GM12873 (cell line): Measurements from ENCODE around the gene ZMIZ1.

ENCODE experiments used
- TF ChIP-seq, protein P1 (sequence below): IDR thresholded peaks from 2 replicates; pipeline ENCODE4 v1.5.1; 2012; ENCODE audit warnings: low read depth, mild to moderate bottlenecking, moderate library complexity, low read length, control low read depth; ENCODE audit not compliant: insufficient read depth; ENCODE audit errors: missing control alignments

Gene ZMIZ1

DNA sequence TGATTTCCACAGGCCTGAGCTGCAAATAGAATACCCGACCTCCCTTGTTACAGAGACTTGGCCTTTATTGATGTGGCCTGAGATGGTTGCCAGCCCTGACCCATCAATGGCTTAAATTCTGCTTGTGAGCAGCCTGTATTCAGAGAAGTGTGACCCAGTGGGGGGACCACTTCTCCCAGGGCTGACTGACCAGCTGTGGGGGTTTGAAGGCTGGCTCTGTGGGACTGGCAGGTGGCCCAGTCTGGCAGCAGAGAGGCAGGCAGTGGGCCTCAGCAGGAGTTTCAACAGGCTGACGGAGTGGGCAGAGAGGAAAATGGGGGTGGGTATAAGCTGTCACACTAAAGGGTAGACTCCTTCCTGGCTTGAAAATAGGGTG lies 266.3 kb downstream of the ZMIZ1 start:
- TF ChIP-seq, protein P1, sequence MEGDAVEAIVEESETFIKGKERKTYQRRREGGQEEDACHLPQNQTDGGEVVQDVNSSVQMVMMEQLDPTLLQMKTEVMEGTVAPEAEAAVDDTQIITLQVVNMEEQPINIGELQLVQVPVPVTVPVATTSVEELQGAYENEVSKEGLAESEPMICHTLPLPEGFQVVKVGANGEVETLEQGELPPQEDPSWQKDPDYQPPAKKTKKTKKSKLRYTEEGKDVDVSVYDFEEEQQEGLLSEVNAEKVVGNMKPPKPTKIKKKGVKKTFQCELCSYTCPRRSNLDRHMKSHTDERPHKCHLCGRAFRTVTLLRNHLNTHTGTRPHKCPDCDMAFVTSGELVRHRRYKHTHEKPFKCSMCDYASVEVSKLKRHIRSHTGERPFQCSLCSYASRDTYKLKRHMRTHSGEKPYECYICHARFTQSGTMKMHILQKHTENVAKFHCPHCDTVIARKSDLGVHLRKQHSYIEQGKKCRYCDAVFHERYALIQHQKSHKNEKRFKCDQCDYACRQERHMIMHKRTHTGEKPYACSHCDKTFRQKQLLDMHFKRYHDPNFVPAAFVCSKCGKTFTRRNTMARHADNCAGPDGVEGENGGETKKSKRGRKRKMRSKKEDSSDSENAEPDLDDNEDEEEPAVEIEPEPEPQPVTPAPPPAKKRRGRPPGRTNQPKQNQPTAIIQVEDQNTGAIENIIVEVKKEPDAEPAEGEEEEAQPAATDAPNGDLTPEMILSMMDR: no peak

DNA sequence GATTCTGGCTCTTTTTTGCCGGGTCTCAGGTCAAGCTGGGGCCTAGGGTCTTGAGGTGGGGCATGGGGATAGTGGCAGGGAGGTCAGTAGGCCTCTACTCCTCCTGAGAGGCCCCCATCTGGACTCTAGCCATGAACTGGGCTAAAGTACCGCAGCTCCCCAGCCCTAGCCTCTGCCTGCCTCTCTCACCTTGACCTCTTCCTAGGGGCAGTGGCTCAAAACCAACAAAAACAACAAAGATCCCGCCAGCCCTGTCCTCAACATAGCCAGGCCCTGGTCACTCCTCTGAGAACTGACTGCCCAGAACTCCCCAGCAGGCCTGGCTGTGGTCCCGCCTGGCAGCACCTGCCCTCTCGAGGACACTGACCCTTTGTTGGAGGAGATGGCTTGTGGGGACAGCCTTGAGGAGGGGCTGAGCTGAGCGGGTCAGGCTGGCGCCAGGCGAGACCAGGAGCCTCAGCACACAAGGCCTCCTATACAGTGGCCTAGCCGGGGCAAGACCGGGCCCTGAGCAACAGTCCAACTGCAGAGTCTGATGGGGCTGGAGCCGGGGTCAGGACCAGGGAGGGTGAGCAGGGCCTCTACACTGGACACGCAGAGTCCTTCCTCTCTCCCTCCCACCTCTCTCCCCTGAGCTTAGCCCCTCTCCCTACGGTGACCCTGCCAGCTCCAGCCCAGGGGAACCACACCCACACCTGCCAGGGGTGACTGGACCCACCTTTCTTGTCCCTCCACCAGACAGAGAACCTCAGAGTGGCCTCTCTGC lies 266.9 kb downstream of the ZMIZ1 start:
- TF ChIP-seq, protein P1: no peak

DNA sequence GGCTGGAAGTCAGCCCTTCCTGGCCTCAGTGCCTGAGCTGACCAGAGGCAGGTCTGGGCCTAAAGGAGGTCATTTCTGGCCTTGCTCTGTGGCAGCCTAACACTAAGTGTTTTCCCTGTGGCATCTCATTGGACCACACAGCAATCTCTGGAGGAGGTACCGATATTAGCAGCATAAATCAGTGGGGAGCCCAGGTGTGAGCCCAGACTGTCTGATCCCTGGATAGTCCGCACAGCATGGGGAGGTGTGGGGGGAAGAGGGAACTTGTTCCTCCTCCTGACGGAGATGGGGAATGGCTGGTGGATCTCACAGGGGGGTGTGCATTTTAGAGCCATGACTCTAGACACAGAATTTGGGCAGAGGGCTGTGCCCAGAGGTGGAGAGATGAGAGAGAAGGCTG lies 267.5 kb downstream of the ZMIZ1 start:
- TF ChIP-seq, protein P1: no peak

DNA sequence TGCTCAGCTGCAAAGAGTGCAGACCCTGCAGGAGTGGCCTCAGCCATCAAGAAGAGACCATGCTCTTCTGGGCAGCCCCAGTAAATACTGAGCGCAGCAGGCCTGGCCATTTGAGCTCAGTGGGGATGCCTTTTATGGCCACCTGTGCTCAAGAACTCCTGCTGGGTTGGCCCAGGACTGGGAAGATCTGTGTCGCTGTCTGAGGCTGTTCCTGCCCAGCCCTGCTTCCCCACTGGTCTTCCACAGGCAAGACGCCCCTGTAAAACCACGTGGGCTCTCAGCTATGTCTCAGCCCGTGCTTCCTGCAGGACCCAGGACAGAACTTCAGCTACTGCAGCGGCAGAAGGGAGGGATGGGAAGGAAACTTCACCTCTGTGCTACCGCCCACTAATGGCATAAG lies 268.0 kb downstream of the ZMIZ1 start:
- TF ChIP-seq, protein P1: no peak

DNA sequence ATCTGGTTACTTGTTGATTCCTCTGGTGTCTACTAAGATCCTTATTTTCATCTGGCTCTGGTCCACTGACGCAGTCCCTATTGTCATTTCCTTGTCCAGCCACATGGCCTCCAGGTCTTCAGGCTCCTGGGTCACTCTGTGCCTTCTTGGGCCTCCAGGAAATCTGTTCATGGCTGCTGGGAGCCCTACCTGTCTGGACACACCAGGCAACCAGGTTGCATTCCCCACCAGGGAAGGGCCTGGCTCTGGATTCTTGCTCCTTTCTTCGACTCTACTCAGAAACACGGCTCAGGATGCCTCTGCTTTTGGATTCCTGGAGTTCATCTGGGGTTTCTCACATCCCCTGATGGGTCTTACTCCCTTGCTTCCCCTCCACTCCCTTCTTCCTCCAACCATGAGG lies 270.5 kb downstream of the ZMIZ1 start:
- TF ChIP-seq, protein P1: no peak

DNA sequence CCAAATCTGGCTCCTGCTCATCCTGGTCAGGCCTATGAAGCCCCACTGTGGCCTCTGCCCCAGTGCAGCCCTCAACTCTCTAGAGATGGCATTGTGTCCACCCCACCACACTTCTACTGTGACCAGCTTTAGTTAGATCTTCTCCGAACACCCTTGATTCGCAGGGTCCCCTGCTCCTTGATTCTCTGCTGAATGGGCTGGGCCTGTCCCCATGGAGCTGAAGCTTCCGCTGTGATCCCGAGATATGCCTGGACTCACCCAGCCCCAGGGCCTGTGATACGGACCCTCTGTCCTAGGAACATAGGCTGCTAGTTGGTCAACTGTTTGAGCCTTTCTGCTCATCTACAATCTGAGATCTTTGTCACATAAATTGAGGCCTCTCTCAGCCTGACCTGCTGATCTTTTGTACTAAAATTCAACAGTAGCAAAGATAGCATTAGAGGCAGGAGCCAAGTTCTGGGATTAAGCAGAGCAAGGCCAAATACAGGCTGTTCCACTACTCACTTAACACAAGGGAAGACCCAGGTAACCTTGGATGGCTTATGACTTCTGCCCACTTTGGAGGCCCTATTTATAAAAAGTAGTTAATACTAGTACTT lies 272.0 kb downstream of the ZMIZ1 start:
- TF ChIP-seq, protein P1: no peak

DNA sequence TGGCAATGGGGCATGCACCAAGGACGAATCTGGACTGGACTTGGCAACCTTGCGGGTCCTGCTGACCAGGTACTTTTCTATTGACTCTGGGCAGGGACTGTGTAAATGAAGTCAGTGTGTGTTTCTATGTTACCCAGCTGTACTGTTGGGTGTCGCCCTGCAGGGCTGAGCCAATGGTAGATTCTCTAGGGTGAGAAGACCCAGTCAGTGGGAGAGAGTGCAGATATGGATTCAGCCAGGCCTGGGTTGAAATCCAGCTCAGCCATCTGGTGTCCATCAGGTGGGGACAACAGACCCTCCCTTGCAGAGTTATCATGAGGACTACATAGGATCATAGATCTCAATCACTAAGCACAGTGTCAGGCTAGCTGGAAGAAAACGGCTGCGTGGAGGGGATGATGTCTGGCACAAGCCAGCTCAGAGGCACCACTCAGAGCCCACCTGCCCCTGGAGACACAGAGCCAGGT lies 273.6 kb downstream of the ZMIZ1 start:
- TF ChIP-seq, protein P1: no peak
